ENCODE measurements around the gene HHAT.

DNA sequence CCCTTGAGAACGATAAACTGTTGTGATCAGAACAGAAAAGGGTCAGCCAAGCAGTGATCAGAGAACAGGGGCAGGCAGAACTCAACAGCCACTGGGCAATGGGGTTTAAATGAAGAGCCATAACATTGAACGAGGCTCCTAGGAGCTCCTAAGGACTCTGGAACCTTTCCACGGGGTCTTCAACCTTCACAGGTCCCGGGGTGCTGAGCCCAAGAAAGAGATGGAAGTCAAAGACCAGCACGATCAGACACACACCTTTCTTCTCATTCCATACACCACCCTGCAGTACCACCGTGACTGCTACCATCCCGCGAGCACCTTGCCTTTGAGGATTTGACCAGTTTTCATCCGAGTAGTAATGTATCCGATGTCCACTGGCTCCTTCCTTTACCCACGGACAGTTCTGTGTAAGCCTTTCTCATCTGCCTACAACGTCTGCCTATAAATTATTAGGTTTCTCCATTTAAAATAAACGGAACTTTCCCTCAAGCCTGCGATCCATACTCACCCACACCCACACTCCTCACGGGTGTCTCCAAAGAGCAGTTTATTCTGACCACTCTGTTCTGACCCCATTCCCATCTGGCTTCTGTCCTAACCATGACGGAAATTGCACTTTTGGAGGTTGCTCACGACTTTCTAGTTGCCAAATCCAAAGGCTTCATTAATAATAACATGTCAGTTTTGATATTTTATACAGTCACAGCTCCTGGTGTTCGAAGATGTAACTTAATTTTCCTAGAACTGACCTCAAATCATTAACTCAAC lies 16.8 kb upstream of the HHAT start:
- TF ChIP-seq, protein P1, sequence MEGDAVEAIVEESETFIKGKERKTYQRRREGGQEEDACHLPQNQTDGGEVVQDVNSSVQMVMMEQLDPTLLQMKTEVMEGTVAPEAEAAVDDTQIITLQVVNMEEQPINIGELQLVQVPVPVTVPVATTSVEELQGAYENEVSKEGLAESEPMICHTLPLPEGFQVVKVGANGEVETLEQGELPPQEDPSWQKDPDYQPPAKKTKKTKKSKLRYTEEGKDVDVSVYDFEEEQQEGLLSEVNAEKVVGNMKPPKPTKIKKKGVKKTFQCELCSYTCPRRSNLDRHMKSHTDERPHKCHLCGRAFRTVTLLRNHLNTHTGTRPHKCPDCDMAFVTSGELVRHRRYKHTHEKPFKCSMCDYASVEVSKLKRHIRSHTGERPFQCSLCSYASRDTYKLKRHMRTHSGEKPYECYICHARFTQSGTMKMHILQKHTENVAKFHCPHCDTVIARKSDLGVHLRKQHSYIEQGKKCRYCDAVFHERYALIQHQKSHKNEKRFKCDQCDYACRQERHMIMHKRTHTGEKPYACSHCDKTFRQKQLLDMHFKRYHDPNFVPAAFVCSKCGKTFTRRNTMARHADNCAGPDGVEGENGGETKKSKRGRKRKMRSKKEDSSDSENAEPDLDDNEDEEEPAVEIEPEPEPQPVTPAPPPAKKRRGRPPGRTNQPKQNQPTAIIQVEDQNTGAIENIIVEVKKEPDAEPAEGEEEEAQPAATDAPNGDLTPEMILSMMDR (conservative IDR thresholded peaks at IDR 0.05) = no peak
- TF ChIP-seq ZFX (IDR thresholded peaks at IDR 0.05) = no peak
